Fibroblast of the conjunctiva (primary cell): Measurements from ENCODE around the gene ZFHX2.

ENCODE experiments used
- DNase-seq: peaks from one replicate; pipeline ENCODE4 v3.0.0-alpha.2; 2010; ENCODE audit warnings: low read depth

Gene ZFHX2

GRCh38 chr14:23518709-23519108 lies 32.9 kb downstream of the ZFHX2 start:
- DNase-seq = no peak

GRCh38 chr14:23517650-23518326 lies 33.8 kb downstream of the ZFHX2 start:
- no peak for DNase-seq

GRCh38 chr14:23514644-23514957 lies 37.0 kb downstream of the ZFHX2 start:
- DNase-seq = no peak

GRCh38 chr14:23513818-23514643 lies 37.5 kb downstream of the ZFHX2 start:
- no peak for DNase-seq

GRCh38 chr14:23513005-23513817 lies 38.4 kb downstream of the ZFHX2 start:
- no peak for DNase-seq

GRCh38 chr14:23512156-23512555 lies 39.4 kb downstream of the ZFHX2 start:
- DNase-seq = no peak

- DNase-seq = no peak
Observed at GRCh38 chr14:23494223-23494622, 57.3 kb downstream of the ZFHX2 start.

- no peak for DNase-seq
Observed at GRCh38 chr14:23492618-23493272, 58.8 kb downstream of the ZFHX2 start.

GRCh38 chr14:23487216-23487615 lies 64.3 kb downstream of the ZFHX2 start:
- no peak for DNase-seq

- no peak for DNase-seq
Observed at GRCh38 chr14:23486036-23486435, 65.5 kb downstream of the ZFHX2 start.

GRCh38 chr14:23485326-23485725 lies 66.2 kb downstream of the ZFHX2 start:
- no peak for DNase-seq

GRCh38 chr14:23483236-23483854 lies 68.2 kb downstream of the ZFHX2 start:
- DNase-seq = no peak

- no peak for DNase-seq
Observed at GRCh38 chr14:23482823-23483148, 68.8 kb downstream of the ZFHX2 start.

- no peak for DNase-seq
Observed at GRCh38 chr14:23481979-23482822, 69.4 kb downstream of the ZFHX2 start.

GRCh38 chr14:23481362-23481970 lies 70.1 kb downstream of the ZFHX2 start:
- DNase-seq = no peak

- peak; percentile 59 for DNase-seq
Observed at GRCh38 chr14:23478109-23478759, 73.3 kb downstream of the ZFHX2 start.

- no peak for DNase-seq
Observed at GRCh38 chr14:23470947-23471346, 80.6 kb downstream of the ZFHX2 start.
